Astrocyte (in vitro differentiated cells and primary cell): ENCODE measurements around the gene ABHD4. TPM values are rescaled to one million over a fixed set of nuclear protein-coding genes. Genes with fewer than 3 reads are reported as not detected.

Experiments used
- DNase-seq: peaks from one replicate; pipeline ENCODE4 v3.0.0-alpha.2; 2010; ENCODE audit warnings: low read depth
- FAIRE-seq: peaks from 2 replicates; lab custom pipeline; 2011; peaks lifted over from hg19 to GRCh38; lab: Jason Lieb, UNC
- H2AFZ ChIP-seq: 2 replicates; pipeline ENCODE4 v1.6.0; 2012; ENCODE audit warnings: low read depth, low read length, inconsistent platforms
- H3K27ac ChIP-seq: 2 replicates; pipeline ENCODE4 v1.5.1; 2011; ENCODE audit warnings: low read depth, low read length, inconsistent platforms
- H3K27me3 ChIP-seq: 2 replicates; pipeline ENCODE4 v1.6.0; 2011; ENCODE audit warnings: low read length, inconsistent platforms; ENCODE audit not compliant: insufficient read depth
- H3K36me3 ChIP-seq: 2 replicates; pipeline ENCODE4 v1.5.1; 2011; ENCODE audit warnings: low read length, inconsistent platforms; ENCODE audit not compliant: insufficient read depth
- H3K4me1 ChIP-seq: 2 replicates; pipeline ENCODE4 v1.5.1; 2011; ENCODE audit warnings: low read length, inconsistent platforms; ENCODE audit not compliant: insufficient read depth
- H3K4me2 ChIP-seq: 2 replicates; pipeline ENCODE4 v1.6.0; 2012; ENCODE audit warnings: low read length, inconsistent platforms
- H3K4me3 ChIP-seq: 2 replicates; pipeline ENCODE4 v1.5.1; 2011; ENCODE audit warnings: low read depth, mild to moderate bottlenecking, low read length, inconsistent platforms; ENCODE audit not compliant: insufficient read depth
- H3K79me2 ChIP-seq: 2 replicates; pipeline ENCODE4 v1.6.0; 2012; ENCODE audit warnings: mild to moderate bottlenecking, low read length, inconsistent platforms; ENCODE audit not compliant: insufficient read depth
- H3K9ac ChIP-seq: 2 replicates; pipeline ENCODE4 v1.6.0; 2012; ENCODE audit warnings: mild to moderate bottlenecking, low read length, inconsistent platforms
- H3K9me3 ChIP-seq: 2 replicates; pipeline ENCODE4 v1.5.1; 2012; ENCODE audit warnings: low read depth, mild to moderate bottlenecking, low read length, inconsistent platforms; ENCODE audit not compliant: insufficient read depth
- H4K20me1 ChIP-seq: 2 replicates; pipeline ENCODE4 v1.6.0; 2012; ENCODE audit warnings: low read length, inconsistent platforms; ENCODE audit not compliant: insufficient read depth
- H3K27ac Mint-ChIP-seq: one replicate; pipeline ENCODE4 v1.8.0; 2021; ENCODE audit warnings: mild to moderate bottlenecking, mixed read lengths; ENCODE audit not compliant: unreplicated experiment
- H3K27me3 Mint-ChIP-seq: one replicate; pipeline ENCODE4 v1.8.0; 2021; ENCODE audit warnings: low read depth, mixed read lengths; ENCODE audit not compliant: unreplicated experiment
- H3K36me3 Mint-ChIP-seq: one replicate; pipeline ENCODE4 v1.8.0; 2021; ENCODE audit warnings: low read depth, mixed read lengths; ENCODE audit not compliant: unreplicated experiment
- H3K4me1 Mint-ChIP-seq: one replicate; pipeline ENCODE4 v1.8.0; 2021; ENCODE audit warnings: low read depth, mixed read lengths; ENCODE audit not compliant: unreplicated experiment
- H3K4me3 Mint-ChIP-seq: one replicate; pipeline ENCODE4 v1.8.0; 2021; ENCODE audit warnings: mild to moderate bottlenecking, moderate library complexity, mixed read lengths; ENCODE audit not compliant: unreplicated experiment
- H3K9me3 Mint-ChIP-seq: one replicate; pipeline ENCODE4 v1.8.0; 2021; ENCODE audit warnings: mild to moderate bottlenecking, mixed read lengths; ENCODE audit not compliant: unreplicated experiment
- CTCF ChIP-seq: IDR thresholded peaks from 2 replicates; pipeline ENCODE4 v1.5.1; 2011; ENCODE audit warnings: low read depth, mild to moderate bottlenecking, inconsistent platforms, low read length, moderate library complexity; ENCODE audit not compliant: insufficient read depth
- EZH2 ChIP-seq: IDR thresholded peaks from 2 replicates; pipeline ENCODE4 v1.6.1; 2012; ENCODE audit warnings: mild to moderate bottlenecking, low read length, inconsistent platforms; ENCODE audit not compliant: insufficient read depth
- total RNA-seq: library from RNA; stranded (reverse); gene quantifications from 2 replicates; pipeline ENCODE4 v1.2.1, GENCODE V29; 2021

ABHD4 gene
- total RNA-seq, 1 donor from 2014 or later = 52.4 TPM

- Mint-ChIP-seq H3K9me3 (no peaks in the 10 kb centered on the region), H3K27ac (no peak overlapping the region)
Measured at GRCh38 chr14:22640192-22640591, 42.1 kb downstream of the ABHD4 start.

GRCh38 chr14:22641846-22642245 is 43.7 kb downstream of the ABHD4 start:
- no peaks in the 10 kb centered on the region for H3K9me3 ChIP-seq
- Mint-ChIP-seq H3K27ac (no peak overlapping the region), H3K27me3 (peaks cover 9% of the 10 kb centered on the region), H3K4me1 (peaks cover 5% of the 10 kb centered on the region), H3K9me3 (no peaks in the 10 kb centered on the region), H3K4me3 (no peak overlapping the region), H3K36me3 (no peaks in the 10 kb centered on the region)
- no peak for FAIRE-seq
- H3K4me2 ChIP-seq = no peak overlapping the region
- no peaks in the 10 kb centered on the region for H3K27me3 ChIP-seq
- H3K27ac ChIP-seq = no peak overlapping the region
- no peaks in the 10 kb centered on the region for H3K36me3 ChIP-seq
- no peak overlapping the region for H3K9ac ChIP-seq
- no peaks in the 10 kb centered on the region for H4K20me1 ChIP-seq
- no peaks in the 10 kb centered on the region for H3K79me2 ChIP-seq
- DNase-seq = no peak
- no peak overlapping the region for H3K4me3 ChIP-seq
- no peak for TF ChIP-seq EZH2
- no peak for TF ChIP-seq CTCF
- H2AFZ ChIP-seq = no peak overlapping the region
- H3K4me1 ChIP-seq = no peaks in the 10 kb centered on the region

More at GRCh38 chr14:22640192-22640591, 42.1 kb downstream of the ABHD4 start:
- no peak overlapping the region for H3K27ac ChIP-seq
- H3K9ac ChIP-seq = no peak overlapping the region
- no peaks in the 10 kb centered on the region for H3K27me3 ChIP-seq
- H3K36me3 ChIP-seq = no peaks in the 10 kb centered on the region
- no peaks in the 10 kb centered on the region for H3K4me1 ChIP-seq
- FAIRE-seq (no peak), DNase-seq (no peak)
- no peak overlapping the region for H3K4me2 ChIP-seq
- H3K4me1 Mint-ChIP-seq = no peaks in the 10 kb centered on the region
- peaks cover 9% of the 10 kb centered on the region for H3K27me3 Mint-ChIP-seq
- H3K79me2 ChIP-seq = no peaks in the 10 kb centered on the region
- H3K4me3 Mint-ChIP-seq = no peak overlapping the region
- H2AFZ ChIP-seq = no peak overlapping the region
- TF ChIP-seq EZH2 (no peak), CTCF (no peak)
- H3K9me3 ChIP-seq = no peaks in the 10 kb centered on the region
- no peaks in the 10 kb centered on the region for H3K36me3 Mint-ChIP-seq
- no peak overlapping the region for H3K4me3 ChIP-seq
- H4K20me1 ChIP-seq = no peaks in the 10 kb centered on the region

GRCh38 chr14:22644305-22644635 is 46.2 kb downstream of the ABHD4 start, which contains the start of gene OR6J1:
Gene OR6J1, minus strand, starts transcription at chr14:22644352. Its CDS starts 9,541 bp downstream, at chr14:22634811.
- no peak within 1 kb of the TSS for H3K4me2 ChIP-seq
- no peak within 1 kb of the TSS for H3K9ac ChIP-seq
- no peaks in the 10 kb centered on the region for H3K9me3 ChIP-seq
- DNase-seq (no peak), FAIRE-seq (no peak)
- TF ChIP-seq CTCF (no peak), EZH2 (no peak)
- H4K20me1 ChIP-seq = no peaks in the 10 kb centered on the region
- H2AFZ ChIP-seq = no peak within 1 kb of the TSS
- no peaks in the 10 kb centered on the region for H3K36me3 Mint-ChIP-seq
- no peaks in the 10 kb centered on the region for H3K9me3 Mint-ChIP-seq
- no peak within 1 kb of the TSS for H3K4me3 ChIP-seq
- H3K4me1 ChIP-seq = no peaks in the 10 kb centered on the region
- H3K27me3 Mint-ChIP-seq = peaks cover 9% of the 10 kb centered on the region
- no peak within 1 kb of the TSS for H3K27ac Mint-ChIP-seq
- no peak within 1 kb of the TSS for H3K27ac ChIP-seq
- no peaks in the 10 kb centered on the region for H3K27me3 ChIP-seq
- no peaks in the 10 kb centered on the region for H3K79me2 ChIP-seq
- no peaks in the 10 kb centered on the region for H3K36me3 ChIP-seq
- H3K4me3 Mint-ChIP-seq = no peak within 1 kb of the TSS
- peaks cover 5% of the 10 kb centered on the region for H3K4me1 Mint-ChIP-seq
